ENCODE measurements around the gene RAD51B.

The RAD51B gene

DNA sequence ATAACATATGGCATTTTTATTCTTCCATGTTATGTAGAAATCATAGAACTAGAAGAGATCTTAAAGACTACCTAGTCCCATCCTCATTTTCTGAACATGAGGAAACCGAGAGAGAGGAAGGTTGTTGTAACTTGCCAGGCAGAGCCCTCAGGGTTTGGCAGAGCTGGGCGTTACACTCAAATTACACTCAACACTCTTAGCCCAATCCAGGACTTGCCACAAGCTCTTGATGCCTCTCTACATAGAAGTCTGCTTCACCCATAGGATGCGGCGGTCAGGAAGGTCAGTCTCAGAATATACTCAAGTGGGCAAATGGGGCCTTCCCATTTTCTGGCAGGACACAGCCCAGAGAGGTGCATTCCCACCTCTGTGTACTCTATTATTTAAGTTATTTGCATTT is 765.2 kb downstream of the RAD51B start:
- TF ChIP-seq, protein P1, sequence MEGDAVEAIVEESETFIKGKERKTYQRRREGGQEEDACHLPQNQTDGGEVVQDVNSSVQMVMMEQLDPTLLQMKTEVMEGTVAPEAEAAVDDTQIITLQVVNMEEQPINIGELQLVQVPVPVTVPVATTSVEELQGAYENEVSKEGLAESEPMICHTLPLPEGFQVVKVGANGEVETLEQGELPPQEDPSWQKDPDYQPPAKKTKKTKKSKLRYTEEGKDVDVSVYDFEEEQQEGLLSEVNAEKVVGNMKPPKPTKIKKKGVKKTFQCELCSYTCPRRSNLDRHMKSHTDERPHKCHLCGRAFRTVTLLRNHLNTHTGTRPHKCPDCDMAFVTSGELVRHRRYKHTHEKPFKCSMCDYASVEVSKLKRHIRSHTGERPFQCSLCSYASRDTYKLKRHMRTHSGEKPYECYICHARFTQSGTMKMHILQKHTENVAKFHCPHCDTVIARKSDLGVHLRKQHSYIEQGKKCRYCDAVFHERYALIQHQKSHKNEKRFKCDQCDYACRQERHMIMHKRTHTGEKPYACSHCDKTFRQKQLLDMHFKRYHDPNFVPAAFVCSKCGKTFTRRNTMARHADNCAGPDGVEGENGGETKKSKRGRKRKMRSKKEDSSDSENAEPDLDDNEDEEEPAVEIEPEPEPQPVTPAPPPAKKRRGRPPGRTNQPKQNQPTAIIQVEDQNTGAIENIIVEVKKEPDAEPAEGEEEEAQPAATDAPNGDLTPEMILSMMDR (conservative IDR thresholded peaks at IDR 0.05; ENCODE audit: control insufficient read depth, insufficient read depth, low read depth, low read length): no peak

DNA sequence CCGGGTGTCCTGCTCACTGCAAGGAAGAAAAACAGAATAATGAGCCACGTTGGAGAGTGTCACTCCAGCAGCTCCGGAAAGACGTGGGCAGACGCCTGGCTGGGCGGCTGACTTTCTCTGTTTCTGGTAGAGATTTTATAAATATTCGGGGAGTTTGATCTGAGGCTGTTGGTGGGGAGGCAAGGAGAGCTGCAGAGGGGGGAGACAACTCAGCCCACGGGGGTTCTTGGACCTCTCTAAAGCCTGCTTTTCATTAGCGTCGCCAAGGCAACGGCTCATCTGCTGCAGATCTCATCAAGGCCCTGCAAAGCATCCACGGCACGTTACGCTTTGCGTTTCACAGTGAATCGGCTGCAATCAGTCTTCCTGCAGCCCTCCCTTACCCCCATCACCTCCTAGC is 766.1 kb downstream of the RAD51B start:
- peak; percentile 74 for DNase-seq (ENCODE audit: low read depth)
- H3K4me3 ChIP-seq (ENCODE audit: control insufficient read depth, low read depth, low read length): no peak overlapping the region
- TF ChIP-seq, protein P1 (conservative IDR thresholded peaks at IDR 0.05; ENCODE audit: control insufficient read depth, insufficient read depth, low read depth, low read length): no peak

More for the DNA sequence above, 765.2 kb downstream of the RAD51B start:
- no peak for DNase-seq (ENCODE audit: low read depth)
- no peak overlapping the region for H3K4me3 ChIP-seq (ENCODE audit: control insufficient read depth, low read depth, low read length)

DNA sequence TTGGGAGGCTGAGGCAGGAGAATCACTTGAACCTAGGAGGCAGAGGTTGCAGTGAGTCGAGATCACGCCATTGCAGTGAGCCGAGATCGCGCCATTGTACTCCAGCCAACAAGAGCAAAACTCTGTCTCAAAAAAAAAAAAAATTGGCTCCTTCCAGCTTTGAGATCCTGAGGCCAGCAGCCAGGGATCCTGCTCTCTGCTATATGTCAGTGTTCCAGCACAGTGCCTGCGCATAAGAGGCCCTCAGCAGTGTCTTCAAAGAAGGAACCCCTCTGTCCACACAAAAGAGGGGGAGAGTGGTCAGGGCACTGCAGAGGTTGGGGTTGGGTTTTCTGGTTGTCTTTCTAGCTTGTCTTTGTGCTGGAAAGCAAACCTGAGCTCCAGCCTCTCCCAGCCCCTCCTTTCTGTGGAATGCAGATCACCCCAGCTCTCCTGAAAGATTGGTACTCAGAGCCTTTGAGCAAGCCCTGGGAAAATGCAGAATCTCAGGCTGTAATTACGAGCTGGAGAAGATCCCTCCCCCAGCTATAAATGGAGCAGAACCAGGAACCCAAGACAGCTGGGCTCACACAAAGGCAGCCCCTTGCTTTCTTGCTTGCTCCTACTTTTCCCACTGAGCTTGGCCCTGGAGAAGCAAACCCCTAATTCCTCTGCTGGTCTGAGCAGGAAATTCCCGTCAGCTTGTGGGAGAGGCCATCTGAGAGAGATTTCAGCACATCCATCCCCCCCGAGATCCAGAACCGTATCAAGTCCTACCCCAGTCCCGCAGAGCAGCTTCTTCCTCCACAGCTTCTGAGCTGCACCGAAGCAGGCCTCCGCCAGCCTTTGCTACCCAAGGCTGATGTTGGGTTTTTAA is 767.5 kb downstream of the RAD51B start:
- peak; percentile 41 for DNase-seq (ENCODE audit: low read depth)
- H3K4me3 ChIP-seq (ENCODE audit: control insufficient read depth, low read depth, low read length): no peak overlapping the region
- TF ChIP-seq, protein P1 (conservative IDR thresholded peaks at IDR 0.05; ENCODE audit: control insufficient read depth, insufficient read depth, low read depth, low read length): no peak

DNA sequence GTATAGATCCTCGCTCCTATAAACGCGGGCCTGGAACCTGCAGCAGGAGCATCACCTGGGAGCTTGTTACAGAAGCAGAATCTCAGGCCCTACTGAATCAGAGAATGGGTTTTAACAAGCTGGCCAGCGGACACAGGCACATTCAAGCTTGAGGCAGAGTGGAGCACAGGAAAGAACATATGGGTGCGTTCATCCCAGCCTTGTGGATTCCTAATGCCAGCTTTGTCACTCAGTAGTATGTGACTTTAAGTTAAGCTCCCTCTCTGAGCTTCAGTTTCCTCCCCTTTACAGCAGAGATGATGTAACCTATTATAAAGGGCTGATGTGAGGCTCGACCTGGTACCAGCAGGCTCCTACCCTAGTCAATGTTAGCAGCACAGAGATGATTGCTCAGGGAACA is 768.4 kb downstream of the RAD51B start:
- no peak for DNase-seq (ENCODE audit: low read depth)
- TF ChIP-seq, protein P1 (conservative IDR thresholded peaks at IDR 0.05; ENCODE audit: control insufficient read depth, insufficient read depth, low read depth, low read length): no peak
- no peak overlapping the region for H3K4me3 ChIP-seq (ENCODE audit: control insufficient read depth, low read depth, low read length)

DNA sequence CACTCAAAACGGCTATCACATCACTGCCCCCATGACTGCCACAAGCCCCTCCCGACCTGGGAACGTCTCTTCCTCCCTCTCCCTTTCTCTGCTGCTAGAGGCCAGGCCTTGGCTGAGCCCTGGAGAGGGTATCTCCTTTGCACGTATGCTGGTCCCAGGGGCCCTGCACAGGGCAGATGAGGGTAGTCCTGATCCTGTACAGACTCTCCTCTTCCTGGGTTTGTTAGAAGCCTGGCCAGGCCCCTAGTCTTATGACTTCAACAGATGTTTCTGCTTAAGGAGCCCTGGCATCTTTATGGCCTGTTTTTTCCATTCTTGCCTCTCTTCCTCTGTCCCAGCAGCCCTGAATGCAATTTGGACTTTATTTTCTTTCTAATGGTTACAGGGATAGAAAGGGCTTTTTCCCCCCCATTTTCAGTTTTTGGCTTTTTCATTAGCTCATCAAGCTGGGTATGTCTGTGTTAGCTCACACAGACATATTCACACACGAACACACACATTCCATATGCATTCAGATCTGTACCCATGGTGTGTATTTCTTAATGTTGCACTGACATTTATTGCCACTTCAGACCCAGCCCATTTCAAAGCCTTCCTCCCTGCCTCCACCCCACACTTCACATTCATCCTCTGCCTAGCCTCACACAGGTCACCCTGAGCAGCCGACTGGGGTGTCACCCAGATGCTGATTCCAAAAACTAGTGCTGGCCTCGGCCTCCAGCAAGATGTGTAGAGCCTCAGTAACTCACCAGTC is 770.0 kb downstream of the RAD51B start:
- H3K4me3 ChIP-seq (ENCODE audit: control insufficient read depth, low read depth, low read length): no peak overlapping the region
- DNase-seq (ENCODE audit: low read depth): peak; percentile 90
- TF ChIP-seq, protein P1 (conservative IDR thresholded peaks at IDR 0.05; ENCODE audit: control insufficient read depth, insufficient read depth, low read depth, low read length): no peak

DNA sequence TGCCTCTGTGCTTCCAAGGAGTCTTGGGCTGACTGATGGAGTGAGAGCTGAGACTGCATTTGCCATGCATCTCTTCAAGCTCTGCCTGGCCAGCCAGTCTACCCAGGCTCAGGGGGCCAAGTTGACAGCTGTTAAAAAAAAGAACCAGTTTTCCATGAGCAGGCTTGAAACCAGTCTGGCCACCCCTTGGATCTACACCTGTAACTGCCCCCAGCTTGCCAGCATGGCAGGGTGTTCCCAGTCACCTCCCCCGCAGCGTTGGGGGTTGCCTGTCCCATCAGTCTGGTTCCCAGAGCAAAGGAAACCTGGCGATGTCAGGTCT is 770.6 kb downstream of the RAD51B start:
- H3K4me3 ChIP-seq (ENCODE audit: control insufficient read depth, low read depth, low read length): no peak overlapping the region
- TF ChIP-seq, protein P1 (conservative IDR thresholded peaks at IDR 0.05; ENCODE audit: control insufficient read depth, insufficient read depth, low read depth, low read length): no peak
- no peak for DNase-seq (ENCODE audit: low read depth)

Data from fibroblast of mammary gland (primary cell).